Muscle of back (tissue), 11 donors: ENCODE measurements around the gene OR7C1. TPM values are rescaled to one million over a fixed set of nuclear protein-coding genes. Genes with fewer than 3 reads are reported as not detected.
"Not testable (repeated sequence)": the region's sequence is repeated elsewhere in the genome, so short reads cannot be mapped to it uniquely, and the experiment has no call there.

Experiments used
- DNase-seq, 3 donors: peaks; one replicate each; pipeline versions ENCODE4 v3.0.0 to v3.0.0-alpha.2; 2013
- polyA plus RNA-seq, 10 donors: library from polyadenylated mRNA; unstranded; fragments of 120-200 nt; gene quantifications; one replicate each; pipeline ENCODE4 v1.2.1, GENCODE V29; 2013; ENCODE audit not compliant: insufficient read length in 10 of 10

OR7C1 gene
- polyA plus RNA-seq, 10 donors, result 0.08 to 0.63 (median 0.21) TPM

- no peak for DNase-seq
Observed at GRCh38 chr19:14767466-14767971, 67.5 kb downstream of the OR7C1 start.

GRCh38 chr19:14765841-14766240, 69.1 kb downstream of the OR7C1 start:
- not testable (repeated sequence) for DNase-seq

- DNase-seq, result not testable (repeated sequence)
Observed at GRCh38 chr19:14765403-14765802, 69.6 kb downstream of the OR7C1 start.

- DNase-seq, result no peak
Observed at GRCh38 chr19:14764401-14764800, 70.6 kb downstream of the OR7C1 start.

GRCh38 chr19:14763497-14764145, 71.4 kb downstream of the OR7C1 start:
- no peak for DNase-seq

GRCh38 chr19:14762111-14762510, 72.9 kb downstream of the OR7C1 start:
- no peak for DNase-seq

- no peak for DNase-seq
Observed at GRCh38 chr19:14761607-14762006, 73.4 kb downstream of the OR7C1 start.

GRCh38 chr19:14758816-14759215, 76.2 kb downstream of the OR7C1 start:
- DNase-seq, result no peak

GRCh38 chr19:14748601-14749000, 86.4 kb downstream of the OR7C1 start:
- DNase-seq, result no peak

Other genes with a start within 250 kb of the OR7C1 start
- gene ADGRE3, start 160.3 kb downstream of the OR7C1 start, polyA plus RNA-seq, result under 1 TPM in 1 of 10 donors, not detected in 9; 0.05 TPM
- gene ZNF333, start 145.1 kb downstream of the OR7C1 start, polyA plus RNA-seq, result 10 to 100 TPM; 11.8 to 28.5 (median 16.0) TPM
- gene ADGRE2, start 56.6 kb downstream of the OR7C1 start, polyA plus RNA-seq, result 1 to 10 TPM in 3 of 10 donors, under 1 TPM in 7; 0.37 to 1.8 (median 0.65) TPM
- under 1 TPM in 3 of 10 donors, not detected in 7; 0.05 to 0.30 (median 0.09) TPM for gene OR7A5, start within 50 bp of the OR7C1 start, polyA plus RNA-seq
- gene OR7A10, start 13.7 kb upstream of the OR7C1 start, polyA plus RNA-seq, result not detected
- gene OR7A17, start 50.9 kb upstream of the OR7C1 start, polyA plus RNA-seq, result under 1 TPM in 3 of 10 donors, not detected in 7; 0.04 to 0.07 (median 0.07) TPM
- gene OR7C2, start 106.3 kb upstream of the OR7C1 start, polyA plus RNA-seq, result not detected
- 1 to 10 TPM in 2 of 10 donors, under 1 TPM in 8; 0.12 to 6.1 (median 0.32) TPM for gene SLC1A6, start 144.7 kb upstream of the OR7C1 start, polyA plus RNA-seq
- 1 to 10 TPM in 1 of 10 donors, under 1 TPM in 1, not detected in 8; 0.29 to 4.5 TPM for gene CASP14, start 214.3 kb upstream of the OR7C1 start, polyA plus RNA-seq
- under 1 TPM in 7 of 10 donors, not detected in 3; 0.04 to 0.08 (median 0.06) TPM for gene OR1I1, start 247.0 kb upstream of the OR7C1 start, polyA plus RNA-seq